Measurements from ENCODE around the gene MKX.

Gene MKX

GRCh38 chr10:27660268-27660667 lies 85.4 kb downstream of the MKX start:
- WGBS, 2 experiments: 70% methylated on average over 11 of the region's 11 CpGs
- H3K27ac ChIP-seq (ENCODE audit: insufficient read depth, low read depth, low read length, poor library complexity, severe bottlenecking): no peak overlapping the region
- H3K4me1 ChIP-seq (ENCODE audit: control insufficient read depth, insufficient read depth, low read length): no peaks in the 10 kb centered on the region
- H3K27me3 ChIP-seq (ENCODE audit: control insufficient read depth, insufficient read depth, low read length, poor library complexity, severe bottlenecking): no peaks in the 10 kb centered on the region
- no peak overlapping the region for H3K4me3 ChIP-seq (ENCODE audit: insufficient read depth, low read depth, low read length)
- no peaks in the 10 kb centered on the region for H3K9me3 ChIP-seq (ENCODE audit: control insufficient read depth, low read length)
- H3K36me3 ChIP-seq (ENCODE audit: control insufficient read depth, insufficient read depth, low read length): no peaks in the 10 kb centered on the region

- Histone ChIP-seq H3K9me3 (ENCODE audit: control insufficient read depth, low read length) (no peaks in the 10 kb centered on the region), H3K36me3 (ENCODE audit: control insufficient read depth, insufficient read depth, low read length) (no peaks in the 10 kb centered on the region), H3K4me1 (ENCODE audit: control insufficient read depth, insufficient read depth, low read length) (no peaks in the 10 kb centered on the region), H3K27me3 (ENCODE audit: control insufficient read depth, insufficient read depth, low read length, poor library complexity, severe bottlenecking) (no peaks in the 10 kb centered on the region), H3K27ac (ENCODE audit: insufficient read depth, low read depth, low read length, poor library complexity, severe bottlenecking) (no peak overlapping the region), H3K4me3 (ENCODE audit: insufficient read depth, low read depth, low read length) (no peak overlapping the region)
- 83 to 84% methylated on average over 6 of the region's 6 CpGs for WGBS, 2 experiments
Observed at GRCh38 chr10:27659786-27660185, 85.8 kb downstream of the MKX start.

GRCh38 chr10:27658788-27659187 lies 86.8 kb downstream of the MKX start:
- Histone ChIP-seq H3K4me3 (ENCODE audit: insufficient read depth, low read depth, low read length) (no peak overlapping the region), H3K9me3 (ENCODE audit: control insufficient read depth, low read length) (no peaks in the 10 kb centered on the region), H3K36me3 (ENCODE audit: control insufficient read depth, insufficient read depth, low read length) (no peaks in the 10 kb centered on the region), H3K27ac (ENCODE audit: insufficient read depth, low read depth, low read length, poor library complexity, severe bottlenecking) (no peak overlapping the region), H3K4me1 (ENCODE audit: control insufficient read depth, insufficient read depth, low read length) (no peaks in the 10 kb centered on the region), H3K27me3 (ENCODE audit: control insufficient read depth, insufficient read depth, low read length, poor library complexity, severe bottlenecking) (no peaks in the 10 kb centered on the region)
- 92 to 93% methylated on average over 7 of the region's 7 CpGs for WGBS, 2 experiments

- H3K9me3 ChIP-seq (ENCODE audit: control insufficient read depth, low read length): no peaks in the 10 kb centered on the region
- no peak overlapping the region for H3K4me3 ChIP-seq (ENCODE audit: insufficient read depth, low read depth, low read length)
- H3K36me3 ChIP-seq (ENCODE audit: control insufficient read depth, insufficient read depth, low read length): no peaks in the 10 kb centered on the region
- no peak overlapping the region for H3K27ac ChIP-seq (ENCODE audit: insufficient read depth, low read depth, low read length, poor library complexity, severe bottlenecking)
- H3K4me1 ChIP-seq (ENCODE audit: control insufficient read depth, insufficient read depth, low read length): no peaks in the 10 kb centered on the region
- 88 to 91% methylated on average over 2 to 3 of the region's 4 CpGs for WGBS, 2 experiments
- H3K27me3 ChIP-seq (ENCODE audit: control insufficient read depth, insufficient read depth, low read length, poor library complexity, severe bottlenecking): no peaks in the 10 kb centered on the region
Observed at GRCh38 chr10:27655296-27655695, 90.3 kb downstream of the MKX start.

- Histone ChIP-seq H3K9me3 (ENCODE audit: control insufficient read depth, low read length) (no peaks in the 10 kb centered on the region), H3K27ac (ENCODE audit: insufficient read depth, low read depth, low read length, poor library complexity, severe bottlenecking) (no peak overlapping the region), H3K36me3 (ENCODE audit: control insufficient read depth, insufficient read depth, low read length) (no peaks in the 10 kb centered on the region), H3K4me3 (ENCODE audit: insufficient read depth, low read depth, low read length) (no peak overlapping the region), H3K27me3 (ENCODE audit: control insufficient read depth, insufficient read depth, low read length, poor library complexity, severe bottlenecking) (no peaks in the 10 kb centered on the region), H3K4me1 (ENCODE audit: control insufficient read depth, insufficient read depth, low read length) (no peaks in the 10 kb centered on the region)
- 93 to 96% methylated on average over 6 of the region's 6 CpGs for WGBS, 2 experiments
Observed at GRCh38 chr10:27654284-27654683, 91.3 kb downstream of the MKX start.

GRCh38 chr10:27646604-27647175 lies 98.9 kb downstream of the MKX start:
- H3K4me3 ChIP-seq (ENCODE audit: insufficient read depth, low read depth, low read length): no peak overlapping the region
- no peaks in the 10 kb centered on the region for H3K36me3 ChIP-seq (ENCODE audit: control insufficient read depth, insufficient read depth, low read length)

GRCh38 chr10:27646194-27646593 lies 99.4 kb downstream of the MKX start:
- Histone ChIP-seq H3K27ac (ENCODE audit: insufficient read depth, low read depth, low read length, poor library complexity, severe bottlenecking) (no peak overlapping the region), H3K9me3 (ENCODE audit: control insufficient read depth, low read length) (no peaks in the 10 kb centered on the region), H3K27me3 (ENCODE audit: control insufficient read depth, insufficient read depth, low read length, poor library complexity, severe bottlenecking) (no peaks in the 10 kb centered on the region), H3K4me1 (ENCODE audit: control insufficient read depth, insufficient read depth, low read length) (no peaks in the 10 kb centered on the region), H3K36me3 (ENCODE audit: control insufficient read depth, insufficient read depth, low read length) (no peaks in the 10 kb centered on the region), H3K4me3 (ENCODE audit: insufficient read depth, low read depth, low read length) (no peak overlapping the region)
- WGBS, 2 experiments: 88 to 98% methylated on average over 3 of the region's 4 CpGs

More at GRCh38 chr10:27646604-27647175, 98.9 kb downstream of the MKX start:
- Histone ChIP-seq H3K27ac (ENCODE audit: insufficient read depth, low read depth, low read length, poor library complexity, severe bottlenecking) (no peak overlapping the region), H3K9me3 (ENCODE audit: control insufficient read depth, low read length) (no peaks in the 10 kb centered on the region), H3K4me1 (ENCODE audit: control insufficient read depth, insufficient read depth, low read length) (no peaks in the 10 kb centered on the region), H3K27me3 (ENCODE audit: control insufficient read depth, insufficient read depth, low read length, poor library complexity, severe bottlenecking) (no peaks in the 10 kb centered on the region)
- 97% methylated on average over 2 to 4 of the region's 4 CpGs for WGBS, 2 experiments

GRCh38 chr10:27644307-27644939 lies 101.2 kb downstream of the MKX start:
- WGBS, 2 experiments: 90 to 93% methylated on average over 5 of the region's 5 CpGs
- Histone ChIP-seq H3K36me3 (ENCODE audit: control insufficient read depth, insufficient read depth, low read length) (no peaks in the 10 kb centered on the region), H3K27ac (ENCODE audit: insufficient read depth, low read depth, low read length, poor library complexity, severe bottlenecking) (no peak overlapping the region), H3K4me1 (ENCODE audit: control insufficient read depth, insufficient read depth, low read length) (no peaks in the 10 kb centered on the region), H3K27me3 (ENCODE audit: control insufficient read depth, insufficient read depth, low read length, poor library complexity, severe bottlenecking) (no peaks in the 10 kb centered on the region), H3K9me3 (ENCODE audit: control insufficient read depth, low read length) (no peaks in the 10 kb centered on the region), H3K4me3 (ENCODE audit: insufficient read depth, low read depth, low read length) (no peak overlapping the region)

GRCh38 chr10:27643301-27643700 lies 102.3 kb downstream of the MKX start:
- Histone ChIP-seq H3K27ac (ENCODE audit: insufficient read depth, low read depth, low read length, poor library complexity, severe bottlenecking) (no peak overlapping the region), H3K36me3 (ENCODE audit: control insufficient read depth, insufficient read depth, low read length) (no peaks in the 10 kb centered on the region), H3K4me3 (ENCODE audit: insufficient read depth, low read depth, low read length) (no peak overlapping the region), H3K4me1 (ENCODE audit: control insufficient read depth, insufficient read depth, low read length) (no peaks in the 10 kb centered on the region), H3K9me3 (ENCODE audit: control insufficient read depth, low read length) (no peaks in the 10 kb centered on the region), H3K27me3 (ENCODE audit: control insufficient read depth, insufficient read depth, low read length, poor library complexity, severe bottlenecking) (no peaks in the 10 kb centered on the region)
- 92 to 100% methylated on average over 2 of the region's 2 CpGs for WGBS, 2 experiments

- Histone ChIP-seq H3K4me3 (ENCODE audit: insufficient read depth, low read depth, low read length) (no peak overlapping the region), H3K27ac (ENCODE audit: insufficient read depth, low read depth, low read length, poor library complexity, severe bottlenecking) (no peak overlapping the region), H3K27me3 (ENCODE audit: control insufficient read depth, insufficient read depth, low read length, poor library complexity, severe bottlenecking) (no peaks in the 10 kb centered on the region), H3K36me3 (ENCODE audit: control insufficient read depth, insufficient read depth, low read length) (no peaks in the 10 kb centered on the region), H3K9me3 (ENCODE audit: control insufficient read depth, low read length) (no peaks in the 10 kb centered on the region), H3K4me1 (ENCODE audit: control insufficient read depth, insufficient read depth, low read length) (no peaks in the 10 kb centered on the region)
- whole genome bisulfite sequencing, 2 experiments: 92% methylated on average over 2 of the region's 2 CpGs; no CpG with 5 or more reads in 1 of the 2 experiments
Observed at GRCh38 chr10:27642023-27642589, 103.5 kb downstream of the MKX start.

Data from ectodermal cell (in vitro differentiated cells).